ENCODE measurements around the gene SPTBN4.
A peak's percentile ranks its signal among the peaks of the same experiment; 100 is the strongest.

The SPTBN4 gene

DNA sequence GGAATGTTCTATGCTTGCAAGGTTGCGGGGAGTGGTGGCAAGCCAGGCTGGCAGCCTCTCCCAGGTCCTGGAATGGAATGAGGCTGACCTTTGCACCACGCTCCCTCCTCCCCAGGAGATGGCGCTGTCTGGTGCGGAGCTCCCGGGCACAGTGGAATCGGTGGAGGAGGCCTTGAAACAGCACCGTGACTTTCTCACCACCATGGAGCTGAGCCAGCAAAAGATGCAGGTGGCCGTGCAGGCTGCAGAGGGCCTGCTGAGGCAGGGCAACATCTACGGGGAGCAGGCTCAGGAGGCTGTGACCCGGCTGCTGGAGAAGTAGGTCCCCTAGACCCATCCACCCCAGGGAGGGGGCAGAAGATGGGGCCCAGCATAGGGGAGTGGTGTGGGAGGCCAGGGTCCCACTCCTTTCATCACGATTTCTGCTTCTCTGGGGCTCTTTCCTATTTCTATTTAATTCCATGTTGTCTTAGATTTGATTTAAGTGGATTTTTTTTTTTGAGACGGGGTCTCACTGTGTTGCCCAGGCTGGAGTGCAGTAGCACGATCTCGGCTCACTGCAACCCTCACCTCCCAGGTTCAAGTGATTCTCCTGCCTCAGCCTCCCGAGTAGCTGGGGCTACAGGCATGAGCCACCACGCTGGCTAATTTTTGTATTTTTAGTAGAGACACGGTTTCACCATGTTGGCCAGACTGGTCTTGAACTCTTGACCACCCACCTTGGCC, 56.7 kb downstream of the SPTBN4 start:
- Histone ChIP-seq H3K27me3 (peaks cover 79% of the 10 kb centered on the region), H3K9me3 (no peaks in the 10 kb centered on the region), H3K4me1 (ENCODE audit: control insufficient read depth in 1 of 2, insufficient read depth in 1 of 2, low read depth in 1 of 2, low read length in 1 of 2) (no peaks in the 10 kb centered on the region), H3K27ac (no peak overlapping the region), H3K4me3 (ENCODE audit: low read depth in 1 of 2, low read length in 1 of 2) (no peak overlapping the region), H3K36me3 (no peaks in the 10 kb centered on the region)
- peak; percentile 35 for TF ChIP-seq CTCF (IDR thresholded peaks at IDR 0.05)

DNA sequence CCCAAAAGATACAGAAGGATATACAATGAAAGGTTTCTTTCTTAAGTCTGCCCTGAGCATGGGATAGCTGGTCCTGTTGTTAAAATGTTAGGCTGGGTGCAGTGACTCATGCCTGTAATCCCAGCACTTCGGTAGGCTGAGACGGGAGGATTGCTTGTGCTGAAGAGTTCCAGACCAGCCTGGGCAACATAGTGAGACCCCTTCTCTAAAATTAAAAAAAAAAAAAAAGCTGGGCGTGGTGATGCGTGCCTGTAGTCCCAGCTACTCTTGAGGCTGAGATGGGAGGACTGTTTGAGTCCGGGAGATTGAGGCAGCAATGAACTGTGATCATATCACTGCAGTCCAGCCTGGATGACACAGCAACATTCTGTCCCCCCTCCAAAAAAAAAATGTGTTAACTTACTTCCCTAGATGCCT, 57.3 kb downstream of the SPTBN4 start:
- Histone ChIP-seq H3K4me3 (ENCODE audit: low read depth in 1 of 2, low read length in 1 of 2) (no peak overlapping the region), H3K27me3 (peaks cover 76% of the 10 kb centered on the region), H3K4me1 (ENCODE audit: control insufficient read depth in 1 of 2, insufficient read depth in 1 of 2, low read depth in 1 of 2, low read length in 1 of 2) (peaks cover 0 to 4% of the 10 kb centered on the region in 2 experiments), H3K27ac (no peak overlapping the region), H3K9me3 (no peaks in the 10 kb centered on the region), H3K36me3 (no peaks in the 10 kb centered on the region)
- no peak for TF ChIP-seq CTCF (IDR thresholded peaks at IDR 0.05)

DNA sequence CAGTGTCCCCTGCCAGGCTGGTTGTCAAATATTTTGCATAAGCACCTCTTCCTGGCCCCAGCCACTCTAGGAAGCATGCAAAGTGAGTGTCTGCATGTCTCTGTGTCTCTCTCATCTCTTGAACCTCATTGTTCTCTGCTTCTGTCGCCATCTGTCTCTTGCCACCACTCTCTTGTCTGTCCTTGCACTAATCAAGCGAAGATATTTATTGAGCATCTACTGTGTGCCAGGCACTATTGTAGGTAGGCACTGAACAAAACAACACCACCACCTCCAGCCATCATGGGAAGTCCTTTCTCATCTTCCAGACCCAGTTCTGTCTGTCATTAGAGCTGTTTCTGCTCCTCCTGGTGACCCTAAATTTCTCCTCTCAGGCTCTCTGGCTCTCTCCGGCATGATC, 57.9 kb downstream of the SPTBN4 start:
- Histone ChIP-seq H3K9me3 (no peaks in the 10 kb centered on the region), H3K27ac (no peak overlapping the region), H3K4me1 (ENCODE audit: control insufficient read depth in 1 of 2, insufficient read depth in 1 of 2, low read depth in 1 of 2, low read length in 1 of 2) (peaks cover 4 to 9% of the 10 kb centered on the region in 2 experiments), H3K4me3 (ENCODE audit: low read depth in 1 of 2, low read length in 1 of 2) (no peak overlapping the region), H3K36me3 (no peaks in the 10 kb centered on the region), H3K27me3 (peaks cover 76% of the 10 kb centered on the region)
- TF ChIP-seq CTCF (IDR thresholded peaks at IDR 0.05), result no peak

DNA sequence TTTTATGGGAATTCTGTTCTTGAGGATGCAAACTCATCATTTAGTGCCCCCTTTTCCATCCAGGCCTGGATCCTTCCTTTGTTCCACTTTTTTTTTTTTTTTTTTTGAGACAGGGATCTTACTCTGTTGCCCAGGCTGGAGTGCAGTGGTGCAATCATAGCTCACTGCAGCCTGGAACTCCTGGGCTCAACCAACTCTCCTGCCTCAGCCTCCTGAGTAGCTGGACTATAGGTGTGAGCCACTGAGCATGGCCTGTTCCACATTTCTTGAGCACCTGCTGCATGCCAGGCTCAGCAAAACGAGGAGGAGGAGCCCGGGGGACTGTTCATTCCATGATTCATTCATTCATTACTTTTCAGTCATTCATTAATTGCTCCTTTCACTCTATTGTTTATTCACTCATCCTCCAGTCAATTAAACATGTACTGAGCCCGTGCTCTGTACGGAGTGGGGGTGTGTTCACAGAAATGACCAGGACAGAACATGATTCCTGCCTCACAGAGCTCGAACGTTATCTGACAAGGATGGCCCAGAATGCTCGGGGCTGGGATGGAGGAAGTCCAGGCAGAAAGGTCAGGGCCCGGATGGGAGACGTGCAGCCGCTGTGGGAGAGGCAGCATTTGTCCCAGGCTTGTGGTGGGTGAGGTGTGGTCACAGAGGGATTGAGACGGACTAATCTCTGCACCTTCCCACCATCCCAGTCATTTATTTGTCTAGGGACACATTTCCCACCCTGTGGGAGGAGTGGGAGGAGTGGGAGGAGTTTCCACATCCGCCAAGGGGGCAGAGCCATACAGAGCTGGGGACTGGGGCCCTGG, 58.6 kb downstream of the SPTBN4 start:
- peaks cover 76% of the 10 kb centered on the region for H3K27me3 ChIP-seq
- H3K4me1 ChIP-seq (ENCODE audit: control insufficient read depth in 1 of 2, insufficient read depth in 1 of 2, low read depth in 1 of 2, low read length in 1 of 2), result peaks cover 4 to 13% of the 10 kb centered on the region in 2 experiments
- no peak overlapping the region for H3K27ac ChIP-seq

DNA sequence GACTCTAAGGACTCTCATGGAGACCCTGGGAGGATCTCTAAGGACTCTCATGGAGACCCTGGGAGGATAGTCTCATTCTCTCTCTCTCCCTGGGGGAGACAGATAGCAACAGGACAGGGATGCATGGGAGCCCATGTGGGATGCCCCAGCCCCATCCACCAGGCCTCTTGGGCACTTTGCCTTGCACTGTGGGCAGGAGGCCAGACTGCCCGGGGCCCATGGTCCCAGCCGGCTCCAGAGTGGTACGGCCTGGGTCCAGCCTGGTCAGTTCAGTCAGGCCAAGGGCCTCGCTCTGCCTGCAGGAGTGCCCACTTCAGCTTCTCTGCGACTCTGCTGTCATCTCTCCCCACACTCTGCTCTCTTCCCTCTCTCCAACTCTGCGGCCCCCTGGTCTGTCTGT, 61.3 kb downstream of the SPTBN4 start:
- Histone ChIP-seq H3K4me3 (ENCODE audit: low read depth in 1 of 2, low read length in 1 of 2) (no peak overlapping the region), H3K36me3 (no peaks in the 10 kb centered on the region), H3K4me1 (ENCODE audit: control insufficient read depth in 1 of 2, insufficient read depth in 1 of 2, low read depth in 1 of 2, low read length in 1 of 2) (peaks cover 4 to 13% of the 10 kb centered on the region in 2 experiments), H3K9me3 (no peaks in the 10 kb centered on the region), H3K27me3 (peaks cover 76% of the 10 kb centered on the region), H3K27ac (no peak overlapping the region)
- TF ChIP-seq CTCF (IDR thresholded peaks at IDR 0.05), result no peak

More for the DNA sequence above, 58.6 kb downstream of the SPTBN4 start:
- H3K9me3 ChIP-seq, result no peaks in the 10 kb centered on the region
- TF ChIP-seq CTCF (IDR thresholded peaks at IDR 0.05), result no peak
- no peak overlapping the region for H3K4me3 ChIP-seq (ENCODE audit: low read depth in 1 of 2, low read length in 1 of 2)
- H3K36me3 ChIP-seq, result no peaks in the 10 kb centered on the region

All from neutrophil (primary cell).